ENCODE data around the gene CAMK2G. TPM values are rescaled to one million over a fixed set of nuclear protein-coding genes. Genes with fewer than 3 reads are reported as not detected.

CAMK2G gene
- total RNA-seq, 1 donor from 2014 or later: 25.9 TPM

- no peak for DNase-seq
- H3K27me3 Mint-ChIP-seq (ENCODE audit: unreplicated experiment): peaks cover 3% of the 10 kb centered on the region
- H3K27ac Mint-ChIP-seq (ENCODE audit: unreplicated experiment): no peak overlapping the region
- H3K36me3 Mint-ChIP-seq (ENCODE audit: unreplicated experiment): no peaks in the 10 kb centered on the region
- no peaks in the 10 kb centered on the region for H3K9me3 Mint-ChIP-seq (ENCODE audit: unreplicated experiment)
- peaks cover 9% of the 10 kb centered on the region for H3K4me1 Mint-ChIP-seq (ENCODE audit: low read depth, unreplicated experiment)
- H3K4me3 Mint-ChIP-seq (ENCODE audit: unreplicated experiment): no peak overlapping the region
- no peak for TF ChIP-seq CTCF (IDR thresholded peaks at IDR 0.05; ENCODE audit: partially characterized antibody, unreplicated experiment)
Measured at GRCh38 chr10:73818402-73818801, 56.0 kb downstream of the CAMK2G start.

GRCh38 chr10:73817826-73818225 lies 56.5 kb downstream of the CAMK2G start:
- H3K4me3 Mint-ChIP-seq (ENCODE audit: unreplicated experiment): no peak overlapping the region
- H3K4me1 Mint-ChIP-seq (ENCODE audit: low read depth, unreplicated experiment): peaks cover 9% of the 10 kb centered on the region
- no peak for DNase-seq
- TF ChIP-seq CTCF (IDR thresholded peaks at IDR 0.05; ENCODE audit: partially characterized antibody, unreplicated experiment): no peak
- no peaks in the 10 kb centered on the region for H3K9me3 Mint-ChIP-seq (ENCODE audit: unreplicated experiment)
- no peaks in the 10 kb centered on the region for H3K36me3 Mint-ChIP-seq (ENCODE audit: unreplicated experiment)
- no peak overlapping the region for H3K27ac Mint-ChIP-seq (ENCODE audit: unreplicated experiment)
- peaks cover 3% of the 10 kb centered on the region for H3K27me3 Mint-ChIP-seq (ENCODE audit: unreplicated experiment)

- H3K4me3 Mint-ChIP-seq (ENCODE audit: unreplicated experiment): no peak overlapping the region
- no peak for TF ChIP-seq CTCF (IDR thresholded peaks at IDR 0.05; ENCODE audit: partially characterized antibody, unreplicated experiment)
- no peak for DNase-seq
- H3K9me3 Mint-ChIP-seq (ENCODE audit: unreplicated experiment): peaks cover 5% of the 10 kb centered on the region
- H3K36me3 Mint-ChIP-seq (ENCODE audit: unreplicated experiment): no peaks in the 10 kb centered on the region
- no peak overlapping the region for H3K27ac Mint-ChIP-seq (ENCODE audit: unreplicated experiment)
- peaks cover 10% of the 10 kb centered on the region for H3K4me1 Mint-ChIP-seq (ENCODE audit: low read depth, unreplicated experiment)
- peaks cover 2% of the 10 kb centered on the region for H3K27me3 Mint-ChIP-seq (ENCODE audit: unreplicated experiment)
Measured at GRCh38 chr10:73816917-73817729, 57.2 kb downstream of the CAMK2G start.

- Mint-ChIP-seq H3K4me1 (ENCODE audit: low read depth, unreplicated experiment) (peaks cover 10% of the 10 kb centered on the region), H3K27me3 (ENCODE audit: unreplicated experiment) (peaks cover 2% of the 10 kb centered on the region), H3K27ac (ENCODE audit: unreplicated experiment) (no peak overlapping the region), H3K9me3 (ENCODE audit: unreplicated experiment) (peaks cover 6% of the 10 kb centered on the region), H3K36me3 (ENCODE audit: unreplicated experiment) (no peaks in the 10 kb centered on the region), H3K4me3 (ENCODE audit: unreplicated experiment) (no peak overlapping the region)
- no peak for DNase-seq
- TF ChIP-seq CTCF (IDR thresholded peaks at IDR 0.05; ENCODE audit: partially characterized antibody, unreplicated experiment): no peak
Measured at GRCh38 chr10:73815719-73816030, 58.7 kb downstream of the CAMK2G start.

GRCh38 chr10:73814896-73815718 lies 59.2 kb downstream of the CAMK2G start:
- DNase-seq: no peak
- peaks cover 6% of the 10 kb centered on the region for H3K27me3 Mint-ChIP-seq (ENCODE audit: unreplicated experiment)
- H3K9me3 Mint-ChIP-seq (ENCODE audit: unreplicated experiment): peaks cover 10% of the 10 kb centered on the region
- H3K36me3 Mint-ChIP-seq (ENCODE audit: unreplicated experiment): no peaks in the 10 kb centered on the region
- peak overlapping the region; percentile 30 for H3K4me3 Mint-ChIP-seq (ENCODE audit: unreplicated experiment)
- H3K27ac Mint-ChIP-seq (ENCODE audit: unreplicated experiment): no peak overlapping the region
- peak; percentile 49 for TF ChIP-seq CTCF (IDR thresholded peaks at IDR 0.05; ENCODE audit: partially characterized antibody, unreplicated experiment)
- H3K4me1 Mint-ChIP-seq (ENCODE audit: low read depth, unreplicated experiment): peaks cover 9% of the 10 kb centered on the region
